Measurements from ENCODE around the gene FAM193A. TPM values are rescaled to one million over a fixed set of nuclear protein-coding genes. Genes with fewer than 3 reads are reported as not detected.
"Not testable (repeated sequence)": the region's sequence is repeated elsewhere in the genome, so short reads cannot be mapped to it uniquely, and the experiment has no call there.

FAM193A gene
- total RNA-seq, 1 donor from 2014 or later: 26.1 TPM

DNA sequence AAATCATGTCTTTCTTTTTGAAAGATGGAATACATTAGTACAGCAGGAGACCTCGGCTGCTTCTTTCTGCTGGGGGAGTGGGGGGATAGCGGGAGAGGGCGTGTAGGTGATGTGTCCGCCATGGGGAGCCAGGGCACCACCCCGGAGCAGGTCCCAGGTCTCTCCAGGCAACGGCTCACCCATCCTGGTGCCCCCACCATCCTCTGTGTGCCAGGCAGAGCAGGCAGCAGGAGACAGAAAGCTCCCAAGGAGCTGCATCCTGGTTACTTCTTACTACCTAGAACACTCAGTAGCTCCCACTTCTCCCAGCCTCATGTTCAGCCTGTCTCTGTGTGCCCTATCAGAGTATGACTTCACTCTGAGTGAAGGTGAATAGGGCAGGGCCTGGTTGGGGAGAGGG, 196.1 kb downstream of the FAM193A start:
- Histone ChIP-seq H3K27ac (no peak overlapping the region), H3K4me1 (no peaks in the 10 kb centered on the region), H3K27me3 (ENCODE audit: low read depth) (no peaks in the 10 kb centered on the region), H3K4me3 (no peak overlapping the region), H3K9me3 (peaks cover 6% of the 10 kb centered on the region), H3K36me3 (peaks cover 39% of the 10 kb centered on the region)
- intact Hi-C loops (cut with DNase I): no loop called here
- TF ChIP-seq CTCF (IDR thresholded peaks at IDR 0.05): no peak
- DNase-seq (no peak), ATAC-seq (peak in 1 of 2 donors; percentile 8)

- no peak overlapping the region for H3K4me3 ChIP-seq
- intact Hi-C loops (cut with DNase I): no loop called here
- no peak for DNase-seq
- H3K36me3 ChIP-seq: peaks cover 39% of the 10 kb centered on the region
- no peaks in the 10 kb centered on the region for H3K27me3 ChIP-seq (ENCODE audit: low read depth)
- H3K4me1 ChIP-seq: no peaks in the 10 kb centered on the region
- H3K27ac ChIP-seq: no peak overlapping the region
- peak; percentile 35 to 43 for ATAC-seq
- no peak for TF ChIP-seq CTCF (IDR thresholded peaks at IDR 0.05)
- H3K9me3 ChIP-seq: peaks cover 6% of the 10 kb centered on the region
These were observed 196.8 kb downstream of the FAM193A start for GRCh38 chr4:2733001-2733843.

DNA sequence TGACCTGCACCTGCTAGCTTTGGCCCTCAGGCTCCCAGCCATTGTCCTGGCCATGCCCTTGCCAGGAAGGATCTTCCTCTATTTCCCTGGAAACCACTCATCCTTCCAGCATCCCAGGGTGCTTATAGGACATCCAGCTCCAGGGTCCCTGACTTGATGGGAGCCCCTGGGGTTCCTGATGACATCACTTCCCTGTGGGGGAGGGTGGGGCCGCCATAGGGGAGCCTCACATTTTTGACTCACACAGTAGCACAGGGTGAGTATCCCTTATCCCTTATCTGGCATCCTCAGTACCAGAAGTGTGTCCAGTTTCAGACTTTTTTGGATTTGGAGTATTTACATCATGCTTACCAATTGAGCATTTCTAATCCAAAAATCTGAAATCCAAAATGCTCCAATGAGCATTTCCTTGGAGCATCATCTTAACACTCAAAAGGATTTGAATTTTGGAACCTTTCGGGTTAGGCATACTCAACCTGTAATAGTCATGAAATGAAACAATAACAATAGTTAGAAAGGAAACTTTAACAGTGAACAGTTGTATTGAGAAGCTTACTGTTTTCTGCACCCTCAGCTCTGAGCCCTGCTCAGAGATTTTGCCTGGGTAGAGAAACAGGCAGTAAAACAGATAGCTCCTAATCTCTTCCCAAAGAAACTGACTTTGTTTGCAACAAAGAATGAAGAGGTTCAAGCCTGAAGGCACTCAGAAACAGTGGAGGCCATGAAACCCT, 197.6 kb downstream of the FAM193A start:
- Histone ChIP-seq H3K4me1 (no peaks in the 10 kb centered on the region), H3K27me3 (ENCODE audit: low read depth) (no peaks in the 10 kb centered on the region), H3K27ac (no peak overlapping the region), H3K4me3 (no peak overlapping the region), H3K9me3 (peaks cover 6% of the 10 kb centered on the region), H3K36me3 (peaks cover 37% of the 10 kb centered on the region)
- intact Hi-C loops (cut with DNase I): no loop called here
- TF ChIP-seq CTCF (IDR thresholded peaks at IDR 0.05): no peak
- no peak for DNase-seq
- ATAC-seq: peak; percentile 6 to 22

GRCh38 chr4:2734612-2735011, 198.2 kb downstream of the FAM193A start:
- Histone ChIP-seq H3K9me3 (peaks cover 6% of the 10 kb centered on the region), H3K36me3 (peaks cover 31% of the 10 kb centered on the region), H3K27ac (no peak overlapping the region), H3K4me1 (no peaks in the 10 kb centered on the region), H3K4me3 (no peak overlapping the region), H3K27me3 (ENCODE audit: low read depth) (no peaks in the 10 kb centered on the region)
- TF ChIP-seq CTCF (IDR thresholded peaks at IDR 0.05): no peak
- DNase-seq (no peak), ATAC-seq (no peak)
- intact Hi-C loops (cut with DNase I): no loop called here

GRCh38 chr4:2735869-2736268, 199.4 kb downstream of the FAM193A start:
- no peak for DNase-seq

GRCh38 chr4:2738296-2738695, 201.8 kb downstream of the FAM193A start:
- H3K9me3 ChIP-seq; H3K4me3 ChIP-seq; H3K27me3 ChIP-seq (ENCODE audit: low read depth); DNase-seq; intact Hi-C loops (cut with DNase I); H3K4me1 ChIP-seq; H3K27ac ChIP-seq; ATAC-seq: not testable (repeated sequence)
- peaks cover 32% of the 10 kb centered on the region for H3K36me3 ChIP-seq

More at GRCh38 chr4:2735869-2736268, 199.4 kb downstream of the FAM193A start:
- intact Hi-C loops (cut with DNase I): no loop called here
- no peak for ATAC-seq
- no peak for TF ChIP-seq CTCF (IDR thresholded peaks at IDR 0.05)
- Histone ChIP-seq H3K36me3 (peaks cover 30% of the 10 kb centered on the region), H3K27me3 (ENCODE audit: low read depth) (no peaks in the 10 kb centered on the region), H3K4me1 (no peaks in the 10 kb centered on the region), H3K9me3 (peaks cover 6% of the 10 kb centered on the region), H3K4me3 (no peak overlapping the region), H3K27ac (no peak overlapping the region)
